K562 (cell line): Measurements from ENCODE around the gene DENND1A. TPM values are rescaled to one million over a fixed set of nuclear protein-coding genes. Genes with fewer than 3 reads are reported as not detected.
A peak's percentile ranks its signal among the peaks of the same experiment; 100 is the strongest.

ENCODE experiments used
- BCLAF1 ChIP-seq, 2 experiments: fragments of 450-650 bp in 1 of 2; IDR thresholded peaks; 2 replicates each; pipeline ENCODE4 v1.6.1; 2011 to 2017; ENCODE audit warnings: low read depth in 2 of 2, antibody characterized with exemption in 1 of 2, borderline replicate concordance in 1 of 2, low read length in 1 of 2, mild to moderate bottlenecking in 1 of 2, mixed read lengths in 1 of 2; ENCODE audit not compliant: control insufficient read depth in 1 of 2
- C11orf30 ChIP-seq: fragments of 450-650 bp; IDR thresholded peaks from 2 replicates; pipeline ENCODE4 v1.6.1; 2016; ENCODE audit warnings: low read depth, mild to moderate bottlenecking
- CREB3L1 ChIP-seq: fragments of 450-650 bp; IDR thresholded peaks from 2 replicates; pipeline ENCODE4 v1.6.1; 2014; ENCODE audit warnings: low read depth, mild to moderate bottlenecking, moderate library complexity, borderline replicate concordance
- DEAF1 ChIP-seq: fragments of 450-650 bp; formaldehyde crosslinking; IDR thresholded peaks from 2 replicates; pipeline ENCODE4 v1.4.0; 2020; ENCODE audit warnings: mild to moderate bottlenecking, moderate library complexity
- EP400 ChIP-seq: fragments of 450-650 bp; IDR thresholded peaks from 2 replicates; pipeline ENCODE4 v1.6.1; 2017; ENCODE audit warnings: antibody characterized with exemption, mild to moderate bottlenecking, moderate library complexity
- MAFF ChIP-seq: IDR thresholded peaks from 2 replicates; pipeline ENCODE4 v1.6.1; 2012; ENCODE audit warnings: low read length, improper control_type of control experiment
- MAFG ChIP-seq: fragments of 450-650 bp; conservative IDR thresholded peaks from 2 replicates; pipeline ENCODE4 v1.6.1; 2016; ENCODE audit warnings: missing genetic modification characterization, missing compliant biosample characterization
- NR1H2 ChIP-seq: sonication (generic); formaldehyde crosslinking; IDR thresholded peaks from 2 replicates; pipeline ENCODE4 v1.4.0; 2020; ENCODE audit warnings: mild to moderate bottlenecking, missing genetic modification reagents
- PREB ChIP-seq: sonication (generic); formaldehyde crosslinking; IDR thresholded peaks from 2 replicates; pipeline ENCODE4 v1.8.1; 2023; ENCODE audit warnings: mild to moderate bottlenecking, missing genetic modification reagents
- PYGO2 ChIP-seq: fragments of 450-650 bp; IDR thresholded peaks from 2 replicates; pipeline ENCODE4 v1.6.1; 2016; ENCODE audit warnings: mild to moderate bottlenecking, missing genetic modification characterization, moderate library complexity, missing compliant biosample characterization
- RBM34 ChIP-seq: fragments of 200-400 bp; formaldehyde crosslinking; IDR thresholded peaks from 2 replicates; pipeline ENCODE4 v1.6.1; 2018; ENCODE audit warnings: low read length, borderline replicate concordance; ENCODE audit not compliant: insufficient read depth
- VEZF1 ChIP-seq: fragments of 200-800 bp; sonication (Bioruptor generic); IDR thresholded peaks from 2 replicates; pipeline ENCODE4 v1.6.1; 2017; ENCODE audit warnings: missing genetic modification characterization, missing compliant biosample characterization
- YY1 ChIP-seq, 3 experiments: IDR thresholded peaks; 2 replicates each; pipeline ENCODE4 v1.6.1; 2011; ENCODE audit warnings: low read length in 2 of 3, mild to moderate bottlenecking in 2 of 3, moderate library complexity in 2 of 3, borderline replicate concordance in 1 of 3, control low read depth in 1 of 3, low read depth in 1 of 3; ENCODE audit not compliant: insufficient read depth in 3 of 3, insufficient replicate concordance in 2 of 3, control insufficient read depth in 1 of 3, insufficient read length in 1 of 3; ENCODE audit errors: extremely low read depth in 1 of 3
- ZNF232 ChIP-seq: sonication (generic); formaldehyde crosslinking; IDR thresholded peaks from 2 replicates; pipeline ENCODE4 v1.8.0; 2022; ENCODE audit warnings: mild to moderate bottlenecking, missing genetic modification reagents
- ZNF280A ChIP-seq: fragments of 450-650 bp; IDR thresholded peaks from 2 replicates; pipeline ENCODE4 v1.6.1; 2018; ENCODE audit warnings: mild to moderate bottlenecking, low read depth; ENCODE audit not compliant: partially characterized antibody
- ZNF316 ChIP-seq: fragments of 450-650 bp; IDR thresholded peaks from 2 replicates; pipeline ENCODE4 v1.6.1; 2016
- polyA plus RNA-seq, 8 experiments: library from polyadenylated mRNA; depleted of rRNA in 4 of 8; stranded (reverse) in 5 of 8; unstranded in 3 of 8; fragments of >200 nt; fragmentation: Nextera tagmentation in 2 of 8; fragmentation: Illumina TruSeq in 1 of 8; extraction: Ambion mirVana in 2 of 8; extraction: Trizol in 1 of 8; gene quantifications; 2 replicates each; pipeline versions ENCODE4 v1.2.1 to v1.2.3, GENCODE V29; 2011 to 2014; ENCODE audit warnings: inconsistent platforms in 1 of 8, missing spikeins in 1 of 8
- total RNA-seq, 7 experiments: library from RNA; depleted of rRNA in 6 of 7; stranded (reverse); fragments of >200 nt in 6 of 7; fragmentation: Illumina TruSeq in 2 of 7; extraction: Trizol in 2 of 7; gene quantifications; 2 replicates each; pipeline versions ENCODE4 v1.2.1 to v1.2.3, GENCODE V29; 2011 to 2021; ENCODE audit warnings: low replicate concordance in 1 of 7

DENND1A gene
- total and polyA plus RNA-seq, 9 of the 15 experiments (the other 6 are each of a cell fraction or from before 2014, with no cell fraction given), result 7.6 to 29.5 (median 15.7) TPM

GRCh38 chr9:123746765-123747164, 183.2 kb downstream of the DENND1A start (continued):
- TF ChIP-seq CREB3L1 (no peak), EP400 (no peak), DEAF1 (no peak), YY1 (IDR thresholded peaks at IDR 0.05; ENCODE audit: borderline replicate concordance in 1 of 3, control insufficient read depth in 1 of 3, extremely low read depth in 1 of 3, insufficient read depth in 3 of 3, insufficient read length in 1 of 3, insufficient replicate concordance in 2 of 3, low read depth in 1 of 3, low read length in 2 of 3) (no peak), VEZF1 (no peak), PYGO2 (tag) (no peak), RBM34 (no peak), NR1H2 (no peak), MAFG (tag) (peak; percentile 30; the same call in 1 of the 2 replicates), MAFF (peak; percentile 43; the same call in 1 of the 2 replicates), ZNF316 (peak; percentile 76), ZNF232 (CRISPR knock-in tag) (no peak), PREB (CRISPR knock-in tag) (no peak), BCLAF1 (IDR thresholded peaks at IDR 0.05; ENCODE audit: borderline replicate concordance in 1 of 2, control insufficient read depth in 1 of 2, low read depth in 2 of 2, low read length in 1 of 2) (no peak), ZNF280A (no peak), C11orf30 (peak; percentile 65; the same call in 1 of the 2 replicates)
